OCI-LY3 (cell line): ENCODE data around the gene TUBGCP5.

ENCODE experiments used
- CTCF ChIP-seq: fragments of 200-600, 300-600 bp; sonication (generic); IDR thresholded peaks from 2 replicates; pipeline ENCODE4 v1.5.1; 2014; ENCODE audit warnings: antibody characterized with exemption, low read length, low read depth
- EZH2phosphoT487 ChIP-seq: fragments of 200-600 bp; shearing (Covaris generic); IDR thresholded peaks from 2 replicates; pipeline ENCODE4 v1.6.1; 2018; ENCODE audit warnings: antibody characterized with exemption, mixed run types, low read depth

GRCh38 chr15:22995795-22996194 lies 43.6 kb downstream of the TUBGCP5 start:
- TF ChIP-seq CTCF, result no peak
- TF ChIP-seq EZH2phosphoT487, result no peak
